Stimulated activated CD8-positive, alpha-beta memory T cell treated with anti-CD3 and anti-CD28 coated beads, Interleukin-4, amount 100 ng/mL, for 4 hours (primary cell): ENCODE results near the gene NOL4L.

Experiments used
- DNase-seq, 2 donors: peaks; one replicate each; pipeline ENCODE4 v3.0.0-alpha.2; 2020; ENCODE audit warnings: low read depth in 2 of 2, low spot score in 1 of 2

Gene NOL4L

GRCh38 chr20:32577023-32577422 is 8.1 kb downstream of the NOL4L start:
- no peak for DNase-seq

- DNase-seq, result no peak
These were observed 8.6 kb downstream of the NOL4L start for GRCh38 chr20:32576560-32576959.

GRCh38 chr20:32575805-32576204 is 9.3 kb downstream of the NOL4L start:
- no peak for DNase-seq

GRCh38 chr20:32575227-32575581 is 9.9 kb downstream of the NOL4L start:
- DNase-seq, result no peak

- no peak for DNase-seq
These were observed 10.6 kb downstream of the NOL4L start for GRCh38 chr20:32574296-32575226.

GRCh38 chr20:32573167-32573851 is 11.8 kb downstream of the NOL4L start:
- no peak for DNase-seq

GRCh38 chr20:32572271-32572968 is 12.7 kb downstream of the NOL4L start:
- no peak for DNase-seq

- no peak for DNase-seq
These were observed 13.6 kb downstream of the NOL4L start for GRCh38 chr20:32571566-32571965.

GRCh38 chr20:32570401-32571190 is 14.5 kb downstream of the NOL4L start:
- DNase-seq, result no peak

GRCh38 chr20:32569380-32570305 is 15.5 kb downstream of the NOL4L start:
- no peak for DNase-seq

- DNase-seq, result no peak
These were observed 16.1 kb downstream of the NOL4L start for GRCh38 chr20:32569018-32569379.

- DNase-seq, result no peak
These were observed 17.6 kb downstream of the NOL4L start for GRCh38 chr20:32567384-32568178.

- DNase-seq, result no peak
These were observed 18.5 kb downstream of the NOL4L start for GRCh38 chr20:32566379-32567374.

GRCh38 chr20:32565735-32566032 is 19.4 kb downstream of the NOL4L start:
- DNase-seq, result no peak

GRCh38 chr20:32564921-32565734 is 20.0 kb downstream of the NOL4L start:
- no peak for DNase-seq

GRCh38 chr20:32564440-32564839 is 20.7 kb downstream of the NOL4L start:
- no peak for DNase-seq
